Measurements from ENCODE around the gene PPM1H.

PPM1H gene

DNA sequence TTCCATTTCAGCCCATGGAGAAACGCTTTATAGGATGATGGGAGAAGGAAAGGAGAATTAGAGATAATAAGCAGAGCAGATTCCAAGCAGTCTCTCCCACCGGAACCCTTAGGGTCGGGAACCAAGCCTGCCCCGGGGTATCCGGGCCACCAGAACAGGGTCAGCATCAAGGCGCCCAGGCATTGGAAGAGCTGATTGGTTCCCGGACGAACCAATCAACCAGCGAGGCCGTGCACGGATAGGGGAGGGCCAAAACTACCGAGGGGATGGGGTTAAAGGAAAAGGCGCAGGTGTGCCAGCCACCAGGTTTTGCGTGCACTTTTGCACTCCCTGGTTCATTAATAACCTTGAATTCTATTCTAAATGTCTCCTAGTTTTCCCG is 1.7 kb downstream of the PPM1H start (continued):
- TF ChIP-seq FEZF1 (tag by site-specific recombination; IDR thresholded peaks at IDR 0.05) (no peak), ZBTB21 (tag by site-specific recombination; IDR thresholded peaks at IDR 0.05) (no peak), HIC1 (tag by site-specific recombination; IDR thresholded peaks at IDR 0.05) (no peak), ZBTB20 (tag by site-specific recombination; IDR thresholded peaks at IDR 0.05) (peak; percentile 74), ZNF366 (tag by site-specific recombination; conservative IDR thresholded peaks at IDR 0.05) (0 out of 2 replicates have a peak, but pooled peaks have one; percentile 56), SP2 (tag by site-specific recombination; IDR thresholded peaks at IDR 0.05) (peak; percentile 75), ZNF544 (tag by site-specific recombination; IDR thresholded peaks at IDR 0.05) (no peak), ZNF280D (tag by site-specific recombination; IDR thresholded peaks at IDR 0.05) (no peak), ZNF561 (tag by site-specific recombination; IDR thresholded peaks at IDR 0.05; ENCODE audit: borderline replicate concordance) (no peak), ZNF311 (tag by site-specific recombination; IDR thresholded peaks at IDR 0.05; ENCODE audit: borderline replicate concordance) (no peak), ZSCAN18 (tag by site-specific recombination; IDR thresholded peaks at IDR 0.05) (no peak), ZBTB17 (tag by site-specific recombination; IDR thresholded peaks at IDR 0.05) (peak; percentile 45; the same call in 1 of the 2 replicates), ZSCAN30 (tag by site-specific recombination; IDR thresholded peaks at IDR 0.05) (no peak), ZNF473 (tag by site-specific recombination; IDR thresholded peaks at IDR 0.05) (no peak), ZBTB11 (tag by site-specific recombination; conservative IDR thresholded peaks at IDR 0.05; ENCODE audit: low read depth) (peak; percentile 55; the same call in 1 of the 2 replicates), PRDM6 (tag by site-specific recombination; IDR thresholded peaks at IDR 0.05) (no peak), ZNF660 (tag by site-specific recombination; IDR thresholded peaks at IDR 0.05) (0 out of 2 replicates have a peak, but pooled peaks have one; percentile 20), ZNF514 (tag by site-specific recombination; IDR thresholded peaks at IDR 0.05) (no peak)
